ENCODE measurements around the gene FGG. TPM values are rescaled to one million over a fixed set of nuclear protein-coding genes. Genes with fewer than 3 reads are reported as not detected.

The FGG gene
- total and polyA plus RNA-seq, 2 of the 13 experiments (the other 11 are each of a cell fraction or from before 2014, with no cell fraction given) = 1,037 to 2,423 TPM

- no peak overlapping the region for H2AFZ ChIP-seq (ENCODE audit: low read length)
- intact Hi-C loops (cut with micrococcal nuclease; ENCODE audit: unreplicated experiment) (no loop called here), in situ Hi-C loops (cut with HindIII; ENCODE audit: extremely low pct_ligation_motif_present, low pct_unique_long_range_greater_than_20kb) (no loop called here)
- no peaks in the 10 kb centered on the region for H3K9me3 ChIP-seq (ENCODE audit: low read length)
- ChIA-PET POLR2A (no interaction called here), CTCF (ENCODE audit: low intra/inter-chr PET ratio, low total read pairs) (no interaction called here)
- no peak overlapping the region for H3K4me2 ChIP-seq (ENCODE audit: low read depth, low read length)
- no peaks in the 10 kb centered on the region for H3K27me3 ChIP-seq (ENCODE audit: control insufficient read depth in 1 of 2, insufficient read depth in 2 of 2, low read length in 2 of 2)
- H3K36me3 ChIP-seq (replicated peaks in 1 of 2; ENCODE audit: control insufficient read depth in 1 of 2, insufficient read depth in 2 of 2, low read length in 2 of 2) = no peaks in the 10 kb centered on the region
- peaks cover 41% of the 10 kb centered on the region for H3K4me1 ChIP-seq (ENCODE audit: insufficient read depth, low read length)
- no peaks in the 10 kb centered on the region for H3K79me2 ChIP-seq (ENCODE audit: insufficient read depth, low read length)
- ATAC-seq = no peak
- H3K9ac ChIP-seq (ENCODE audit: insufficient read depth, low read depth, low read length) = no peak overlapping the region
- BruUV-seq (replicated peaks) = no TSS peak
- FAIRE-seq = no peak
- DNase-seq (ENCODE audit: low spot score) = no peak
- TF ChIP-seq ZNF770 (CRISPR knock-in tag; IDR thresholded peaks at IDR 0.05) = peak; percentile 90
- no peak for TF ChIP-seq KAT7 (CRISPR knock-in tag; IDR thresholded peaks at IDR 0.05; ENCODE audit: borderline replicate concordance)
- TF ChIP-seq HOXA5 (CRISPR knock-in tag; IDR thresholded peaks at IDR 0.05) = no peak
- TF ChIP-seq ZNF547 (CRISPR knock-in tag; IDR thresholded peaks at IDR 0.05) = no peak
- TF ChIP-seq ZNF567 (CRISPR knock-in tag; IDR thresholded peaks at IDR 0.05; ENCODE audit: borderline replicate concordance) = no peak
- H3K27ac ChIP-seq (ENCODE audit: extremely low read length, insufficient read depth, low read length) = no peak overlapping the region
- no peak overlapping the region for H3K4me3 ChIP-seq (replicated peaks in 1 of 3; ENCODE audit: insufficient read depth in 1 of 3, low read depth in 2 of 3, low read length in 3 of 3)
- no peaks in the 10 kb centered on the region for H4K20me1 ChIP-seq (ENCODE audit: insufficient read depth, low read length)
Observed at GRCh38 chr4:154579927-154580326, 32.5 kb downstream of the FGG start.

GRCh38 chr4:154578919-154579318, 33.5 kb downstream of the FGG start:
- in situ Hi-C loops (cut with HindIII; ENCODE audit: extremely low pct_ligation_motif_present, low pct_unique_long_range_greater_than_20kb) (no loop called here), intact Hi-C loops (cut with micrococcal nuclease; ENCODE audit: unreplicated experiment) (no loop called here)
- Histone ChIP-seq H4K20me1 (ENCODE audit: insufficient read depth, low read length) (no peaks in the 10 kb centered on the region), H2AFZ (ENCODE audit: low read length) (no peak overlapping the region), H3K9ac (ENCODE audit: insufficient read depth, low read depth, low read length) (no peak overlapping the region), H3K9me3 (ENCODE audit: low read length) (no peaks in the 10 kb centered on the region), H3K27ac (ENCODE audit: extremely low read length, insufficient read depth, low read length) (no peak overlapping the region), H3K79me2 (ENCODE audit: insufficient read depth, low read length) (no peaks in the 10 kb centered on the region), H3K4me2 (ENCODE audit: low read depth, low read length) (no peak overlapping the region), H3K36me3 (replicated peaks in 1 of 2; ENCODE audit: control insufficient read depth in 1 of 2, insufficient read depth in 2 of 2, low read length in 2 of 2) (no peaks in the 10 kb centered on the region), H3K27me3 (ENCODE audit: control insufficient read depth in 1 of 2, insufficient read depth in 2 of 2, low read length in 2 of 2) (no peaks in the 10 kb centered on the region), H3K4me3 (replicated peaks in 1 of 3; ENCODE audit: insufficient read depth in 1 of 3, low read depth in 2 of 3, low read length in 3 of 3) (no peak overlapping the region), H3K4me1 (ENCODE audit: insufficient read depth, low read length) (peaks cover 31% of the 10 kb centered on the region)
- ChIA-PET CTCF (ENCODE audit: low intra/inter-chr PET ratio, low total read pairs) (no interaction called here), POLR2A (interaction anchor here (0.8 to 3.3 kb wide), 3 partner anchors 12 to 34 kb away, joined by 3 to 26 read pairs (median 25); partner anchors contain the start of genes FGA and FGG)
- FAIRE-seq = no peak
- no peak for ATAC-seq
- 100% methylated on average over 1 of the region's 1 CpG for WGBS (ENCODE audit: low lambda C conversion rate)
- BruUV-seq (replicated peaks) = no TSS peak
- DNase-seq (ENCODE audit: low spot score) = no peak
- TF ChIP-seq MAFK (conservative IDR thresholded peaks at IDR 0.05 in 1 of 2, IDR thresholded peaks at IDR 0.05 in 1 of 2; ENCODE audit: low read length in 2 of 2) (0 out of 4 replicates have a peak, but pooled peaks of 1 of the 2 experiments have one; percentile 1), ZNF180 (CRISPR knock-in tag; IDR thresholded peaks at IDR 0.05; ENCODE audit: borderline replicate concordance, low read depth) (no peak), NFE2L2 (IDR thresholded peaks at IDR 0.05; ENCODE audit: low read length) (peak; percentile 57; the same call in 1 of the 2 replicates)

All from HepG2 (cell line).